GM12878 (cell line): Measurements from ENCODE around the gene KPNA1. TPM values are rescaled to one million over a fixed set of nuclear protein-coding genes. Genes with fewer than 3 reads are reported as not detected.

Experiments
- ATAC-seq: fragments of 200-7000 bp; cut with Tn5 transposase; 3 replicates; pipeline ENCODE4 v1.9.1; 2020; ENCODE audit warnings: mild to moderate bottlenecking, moderate library complexity
- BruUV-seq: library from RNA; stranded (reverse); fragments of 400-500 nt; replicated peaks from 2 replicates; lab custom pipeline; 2021; lab: Mats Ljungman, UMichigan
- CTCF ChIA-PET: fragments of 300-600 bp; sonication (Branson Sonifier 250); formaldehyde crosslinking; extraction: SDS; loops from one replicate; lab custom pipeline; 2021; ENCODE audit warnings: inconsistent platforms; lab: Yijun Ruan, JAX
- POLR2A ChIA-PET: fragments of 350-600 bp; formaldehyde crosslinking; extraction: SDS; loops from one replicate; lab custom pipeline; 2021; ENCODE audit warnings: inconsistent platforms; lab: Charles Lee
- RAD21 ChIA-PET: fragments of 300-600 bp; sonication (Branson Sonifier 250); formaldehyde crosslinking; loops from one replicate; lab custom pipeline; 2023; ENCODE audit warnings: antibody characterized with exemption; ENCODE audit not compliant: unreplicated experiment; lab: Charles Lee
- SMC1A ChIA-PET: fragments of 300-600 bp; sonication (Branson Sonifier 250); formaldehyde crosslinking; loops from one replicate; lab custom pipeline; 2023; ENCODE audit not compliant: unreplicated experiment, uncharacterized antibody; lab: Charles Lee
- DNase-seq: peaks from one replicate; pipeline ENCODE4 v3.0.0-alpha.2; 2011; ENCODE audit warnings: low read depth, low spot score
- FAIRE-seq: peaks from 3 replicates; lab custom pipeline; 2011; peaks lifted over from hg19 to GRCh38; lab: Jason Lieb, UNC
- H2AFZ ChIP-seq: 2 replicates; pipeline ENCODE4 v1.6.0; 2011; ENCODE audit warnings: low read depth, low read length, control low read depth; ENCODE audit not compliant: control insufficient read depth
- H3K27ac ChIP-seq: 2 replicates; pipeline ENCODE4 v1.5.1; 2011; ENCODE audit warnings: control low read depth; ENCODE audit not compliant: control insufficient read depth, insufficient read depth
- H3K27me3 ChIP-seq, 2 experiments: replicated peaks in 1 of 2; 2 replicates each; pipeline versions ENCODE4 v1.6.0 to v1.6.1; 2011; ENCODE audit warnings: low read length in 1 of 2; ENCODE audit not compliant: control insufficient read depth in 2 of 2, insufficient read depth in 2 of 2
- H3K36me3 ChIP-seq, 2 experiments: 2 replicates each; pipeline ENCODE4 v1.5.1; 2011; ENCODE audit warnings: low read length in 1 of 2; ENCODE audit not compliant: control insufficient read depth in 2 of 2, insufficient read depth in 2 of 2
- H3K4me1 ChIP-seq: 2 replicates; pipeline ENCODE4 v1.6.1; 2011; ENCODE audit warnings: mild to moderate bottlenecking, low read length, moderate library complexity, mixed read lengths; ENCODE audit not compliant: control insufficient read depth, insufficient read depth
- H3K4me2 ChIP-seq: 2 replicates; pipeline ENCODE4 v1.6.0; 2011; ENCODE audit warnings: control low read depth; ENCODE audit not compliant: control insufficient read depth, insufficient read depth
- H3K4me3 ChIP-seq: fragments of 200-600 bp; sonication (generic); 2 replicates; pipeline ENCODE4 v1.5.1; 2016
- H3K79me2 ChIP-seq: 2 replicates; pipeline ENCODE4 v1.6.0; 2011; ENCODE audit warnings: low read length; ENCODE audit not compliant: control insufficient read depth, insufficient read depth
- H3K9ac ChIP-seq: 2 replicates; pipeline ENCODE4 v1.8.0; 2011; ENCODE audit warnings: low read length, control low read depth, mixed read lengths; ENCODE audit not compliant: control insufficient read depth, insufficient read depth
- H3K9me3 ChIP-seq: replicated peaks from 3 replicates; pipeline ENCODE4 v1.5.1; 2011; ENCODE audit warnings: mild to moderate bottlenecking, low read length; ENCODE audit not compliant: control insufficient read depth, insufficient read depth
- H4K20me1 ChIP-seq: 2 replicates; pipeline ENCODE4 v1.6.0; 2011; ENCODE audit not compliant: control insufficient read depth, insufficient read depth
- BHLHE40 ChIP-seq, 2 experiments: fragments of 450-650 bp in 1 of 2; IDR thresholded peaks; 2 replicates each; pipeline ENCODE4 v1.6.1; 2011 to 2017; ENCODE audit warnings: low read depth in 2 of 2, borderline replicate concordance in 1 of 2, improper control_type of control experiment in 1 of 2, low read length in 1 of 2, mild to moderate bottlenecking in 1 of 2
- BMI1 ChIP-seq: fragments of 450-650 bp; IDR thresholded peaks from 2 replicates; pipeline ENCODE4 v1.6.1; 2016; ENCODE audit warnings: mild to moderate bottlenecking, moderate library complexity, borderline replicate concordance
- CBX5 ChIP-seq: sonication (generic); IDR thresholded peaks from 2 replicates; pipeline ENCODE4 v1.6.1; 2016; ENCODE audit warnings: low read depth, moderate library complexity, mild to moderate bottlenecking, inconsistent platforms
- CEBPB ChIP-seq, 2 experiments: fragments of 150-350 bp in 1 of 2; IDR thresholded peaks; 2 replicates each; pipeline ENCODE4 v1.6.1; 2012 to 2014; ENCODE audit warnings: low read depth in 2 of 2, low read length in 2 of 2, borderline replicate concordance in 1 of 2, inconsistent platforms in 1 of 2
- CHD2 ChIP-seq: IDR thresholded peaks from 2 replicates; pipeline ENCODE4 v1.6.1; 2011; ENCODE audit warnings: low read depth, low read length, improper control_type of control experiment, borderline replicate concordance
- ESRRA ChIP-seq: IDR thresholded peaks from 2 replicates; pipeline ENCODE4 v1.6.1; 2012; ENCODE audit warnings: mild to moderate bottlenecking, low read length, improper control_type of control experiment
- HDAC6 ChIP-seq: fragments of 200-600 bp; sonication (generic); IDR thresholded peaks from one replicate; pipeline ENCODE4 v1.8.0; 2017; ENCODE audit warnings: antibody characterized with exemption; ENCODE audit not compliant: unreplicated experiment
- JUNB ChIP-seq: IDR thresholded peaks from 2 replicates; pipeline ENCODE4 v1.6.1; 2016; ENCODE audit warnings: antibody characterized with exemption, mild to moderate bottlenecking
- NFIC ChIP-seq: IDR thresholded peaks from 2 replicates; pipeline ENCODE4 v1.6.1; 2012; ENCODE audit warnings: low read depth, mild to moderate bottlenecking, inconsistent platforms, low read length, moderate library complexity
- PAX8 ChIP-seq: fragments of 450-650 bp; IDR thresholded peaks from 2 replicates; pipeline ENCODE4 v1.6.1; 2017; ENCODE audit warnings: mild to moderate bottlenecking, moderate library complexity
- RFX5 ChIP-seq: IDR thresholded peaks from 2 replicates; pipeline ENCODE4 v1.6.1; 2011; ENCODE audit warnings: low read depth, low read length, improper control_type of control experiment
- SMAD1 ChIP-seq: fragments of 450-650 bp; IDR thresholded peaks from 2 replicates; pipeline ENCODE4 v1.6.1; 2018; ENCODE audit warnings: mild to moderate bottlenecking, low read depth; ENCODE audit not compliant: partially characterized antibody
- TCF12 ChIP-seq: IDR thresholded peaks from 2 replicates; pipeline ENCODE4 v1.6.1; 2011; ENCODE audit warnings: low read depth, mild to moderate bottlenecking, low read length
- in situ Hi-C: fragments of 300-500 bp; cut with MboI; formaldehyde crosslinking; loops from 9 replicates; pipeline ENCODE4 v1.14.3; 2018; ENCODE audit warnings: mixed read lengths
- intact Hi-C: fragments of 100-400 bp; cut with micrococcal nuclease; formaldehyde crosslinking; loops from one replicate; pipeline ENCODE4 v1.14.2; 2022; ENCODE audit not compliant: unreplicated experiment
- polyA plus RNA-seq, 11 experiments: library from polyadenylated mRNA; depleted of rRNA in 4 of 11; unstranded in 6 of 11; stranded (reverse) in 5 of 11; fragments of >200 nt; fragmentation: Nextera tagmentation in 4 of 11; fragmentation: Illumina TruSeq in 1 of 11; extraction: Ambion mirVana in 4 of 11; extraction: Trizol in 1 of 11; gene quantifications; 1 replicate in 1 of 11; 2 replicates in 10 of 11; pipeline versions ENCODE4 v1.2.1 to v1.2.3, GENCODE V29; 2011 to 2016; ENCODE audit warnings: inconsistent platforms in 2 of 11, missing spikeins in 2 of 11, low read depth in 1 of 11
- total RNA-seq, 4 experiments: library from RNA; depleted of rRNA in 3 of 4; stranded (reverse); fragments of >200 nt in 3 of 4; fragmentation: Illumina TruSeq in 1 of 4; extraction: Trizol in 1 of 4; gene quantifications; 2 replicates each; pipeline versions ENCODE4 v1.2.1 to v1.2.3, GENCODE V29; 2013 to 2021

The KPNA1 gene
- total and polyA plus RNA-seq, 10 of the 15 experiments (the other 5 are each of a cell fraction or from before 2014, with no cell fraction given) = 8.5 to 52.7 (median 41.0) TPM

GRCh38 chr3:122389197-122389596 lies 125.5 kb downstream of the KPNA1 start:
- ChIA-PET RAD21 (interaction anchor here (0.9 to 3.9 kb wide), 6 partner anchors 19 to 370 kb away, joined by 3 to 32 read pairs (median 6); no protein-coding TSS in a partner anchor), CTCF (interaction anchor here (0.6 to 6.3 kb wide), 13 partner anchors 12 to 306 kb away, joined by 3 to 72 read pairs (median 4); partner anchors contain the start of genes PARP14 and WDR5B), POLR2A (interaction anchor here (0.6 to 3.5 kb wide), 4 partner anchors 24 to 323 kb away, joined by 3 to 13 read pairs (median 3); no protein-coding TSS in a partner anchor), SMC1A (interaction anchor here (0.5 to 6.7 kb wide), 16 partner anchors 19 to 445 kb away, joined by 3 to 70 read pairs (median 4); partner anchors contain the start of gene WDR5B)
- peaks cover 2 to 10% of the 10 kb centered on the region in 2 experiments; a peak in 2 of 4 replicates for H3K36me3 ChIP-seq
- no peaks in the 10 kb centered on the region for H3K9me3 ChIP-seq
- no peak overlapping the region for H2AFZ ChIP-seq
- H3K9ac ChIP-seq = no peak overlapping the region
- H3K4me1 ChIP-seq = peaks cover 5% of the 10 kb centered on the region
- no peaks in the 10 kb centered on the region for H4K20me1 ChIP-seq
- H3K27me3 ChIP-seq = no peaks in the 10 kb centered on the region
- DNase-seq = no peak
- no TSS peak for BruUV-seq
- in situ Hi-C loops = no loop called here
- no peak overlapping the region; the same call in 1 of the 2 replicates for H3K4me2 ChIP-seq
- no peak for FAIRE-seq
- no peak for ATAC-seq
- H3K79me2 ChIP-seq = peaks cover 63% of the 10 kb centered on the region
- no peak overlapping the region for H3K4me3 ChIP-seq
- no peak overlapping the region for H3K27ac ChIP-seq
- intact Hi-C loops = loop anchor here (10.0 kb wide), 2 partner anchors 284 to 844 kb away; partner anchors contain the start of gene POLQ
- TF ChIP-seq TCF12 (no peak), SMAD1 (no peak), BHLHE40 (IDR thresholded peaks at IDR 0.05; ENCODE audit: borderline replicate concordance in 1 of 2, low read depth in 2 of 2, low read length in 1 of 2) (no peak), HDAC6 (no peak), NFIC (no peak), RFX5 (no peak), JUNB (no peak), CHD2 (no peak), CEBPB (IDR thresholded peaks at IDR 0.05; ENCODE audit: borderline replicate concordance in 1 of 2, low read depth in 2 of 2, low read length in 2 of 2) (no peak), BMI1 (no peak), CBX5 (no peak), PAX8 (no peak), ESRRA (no peak)
